Breast epithelium (tissue), 3 donors: Measurements from ENCODE around the gene NCEH1.

Source experiments
- CTCF ChIP-seq, 3 donors: fragments of 450-650 bp; IDR thresholded peaks; one replicate each; pipeline ENCODE4 v1.5.1; 2016 to 2017; ENCODE audit warnings: antibody characterized with exemption in 3 of 3, mild to moderate bottlenecking in 3 of 3, moderate library complexity in 3 of 3
- POLR2A ChIP-seq: fragments of 450-650 bp; IDR thresholded peaks from one replicate; pipeline ENCODE4 v1.6.1; 2016; ENCODE audit warnings: antibody characterized with exemption, mild to moderate bottlenecking, moderate library complexity
- POLR2AphosphoS5 ChIP-seq, 3 donors: sonication (generic); formaldehyde crosslinking; IDR thresholded peaks; one replicate each; pipeline ENCODE4 v1.6.1; 2017; ENCODE audit warnings: antibody characterized with exemption in 3 of 3

- TF ChIP-seq CTCF (IDR thresholded peaks at IDR 0.05) (no peak), POLR2A (no peak), POLR2AphosphoS5 (IDR thresholded peaks at IDR 0.05) (no peak)
Observed at GRCh38 chr3:172753125-172753524, 42.3 kb upstream of the NCEH1 start.
